K562 (cell line): ENCODE results near the gene BICD1. TPM values are rescaled to one million over a fixed set of nuclear protein-coding genes. Genes with fewer than 3 reads are reported as not detected.

Experiments used
- ATAC-seq: fragments of 200-7000 bp; cut with Tn5 transposase; 3 replicates; pipeline ENCODE4 v1.9.1; 2020; ENCODE audit warnings: moderate library complexity
- BruUV-seq: library from RNA; stranded (reverse); fragments of 400-500 nt; replicated peaks from 2 replicates; lab custom pipeline; 2021; lab: Mats Ljungman, UMichigan
- CTCF ChIA-PET: fragments of 300-600 bp; formaldehyde crosslinking; extraction: SDS; loops from one replicate; lab custom pipeline; 2021; ENCODE audit warnings: low intra/inter-chr PET ratio; lab: Yijun Ruan, JAX
- POLR2A ChIA-PET: fragments of 300-600, 350-650 bp; sonication (Branson Sonifier 250); formaldehyde crosslinking; extraction: SDS; loops from one replicate; lab custom pipeline; 2021; ENCODE audit warnings: antibody characterized with exemption, inconsistent platforms; lab: Yijun Ruan, JAX
- DNase-seq, 4 experiments: peaks; one replicate each; pipeline versions ENCODE4 v3.0.0 to v3.0.0-alpha.2; 2011 to 2018; ENCODE audit warnings: low spot score in 3 of 4, mixed read lengths in 3 of 4; ENCODE audit errors: extremely low read depth in 1 of 4
- FAIRE-seq: peaks from 2 replicates; lab custom pipeline; 2011; peaks lifted over from hg19 to GRCh38; lab: Jason Lieb, UNC
- H2AFZ ChIP-seq: 2 replicates; pipeline ENCODE4 v1.6.0; 2011; ENCODE audit warnings: low read depth, low read length, control low read depth, inconsistent platforms
- H3K27ac ChIP-seq: fragments of 200-600 bp; 3 replicates; pipeline ENCODE4 v1.8.0; 2011; ENCODE audit warnings: low read depth, mild to moderate bottlenecking, control low read depth, inconsistent platforms, low read length, moderate library complexity, mixed read lengths; ENCODE audit errors: extremely low read depth
- H3K27me3 ChIP-seq, 2 experiments: fragments of 300-600 bp in 1 of 2; 2 replicates in 1 of 2; 3 replicates in 1 of 2; pipeline versions ENCODE4 v1.6.0 to v1.8.0; 2011; ENCODE audit warnings: inconsistent platforms in 2 of 2, low read length in 2 of 2, mild to moderate bottlenecking in 1 of 2, mixed read lengths in 1 of 2, moderate library complexity in 1 of 2; ENCODE audit not compliant: control insufficient read depth in 2 of 2, insufficient read depth in 2 of 2
- H3K36me3 ChIP-seq: fragments of 300-600 bp; 3 replicates; pipeline ENCODE4 v1.8.0; 2011; ENCODE audit warnings: mild to moderate bottlenecking, low read length, inconsistent platforms; ENCODE audit not compliant: control insufficient read depth, insufficient read depth
- H3K4me1 ChIP-seq, 2 experiments: fragments of 200-600 bp in 1 of 2; replicated peaks in 1 of 2; 2 replicates in 1 of 2; 3 replicates in 1 of 2; pipeline versions ENCODE4 v1.5.1 to v1.8.0; 2011; ENCODE audit warnings: inconsistent platforms in 2 of 2, low read length in 2 of 2, mild to moderate bottlenecking in 1 of 2, mixed read lengths in 1 of 2, moderate library complexity in 1 of 2; ENCODE audit not compliant: control insufficient read depth in 2 of 2, insufficient read depth in 2 of 2
- H3K4me2 ChIP-seq: 2 replicates; pipeline ENCODE4 v1.6.1; 2011; ENCODE audit warnings: low read length, control low read depth, inconsistent platforms, mixed read lengths; ENCODE audit not compliant: insufficient read depth
- H3K4me3 ChIP-seq: fragments of 200-600 bp; sonication (generic), shearing (Covaris generic); 2 replicates; pipeline ENCODE4 v1.5.1; 2016; ENCODE audit warnings: control low read depth, inconsistent platforms
- H3K79me2 ChIP-seq: fragments of 200-600 bp; 3 replicates; pipeline ENCODE4 v1.8.0; 2011; ENCODE audit warnings: low read length, inconsistent platforms; ENCODE audit not compliant: control insufficient read depth, insufficient read depth
- H3K9ac ChIP-seq, 2 experiments: 2 replicates each; pipeline versions ENCODE4 v1.6.0 to v1.6.1; 2011; ENCODE audit warnings: low read depth in 2 of 2, low read length in 2 of 2, control low read depth in 1 of 2, inconsistent platforms in 1 of 2, mild to moderate bottlenecking in 1 of 2, mixed read lengths in 1 of 2; ENCODE audit not compliant: insufficient read depth in 1 of 2
- H3K9me1 ChIP-seq: one replicate; pipeline ENCODE4 v1.6.0; 2011; ENCODE audit warnings: inconsistent platforms, mild to moderate bottlenecking, low read length, moderate library complexity; ENCODE audit not compliant: control insufficient read depth, insufficient read depth
- H3K9me3 ChIP-seq: replicated peaks from 2 replicates; pipeline ENCODE4 v1.5.1; 2011; ENCODE audit warnings: low read depth, low read length, inconsistent platforms; ENCODE audit not compliant: control insufficient read depth, insufficient read depth
- H4K20me1 ChIP-seq: replicated peaks from 2 replicates; pipeline ENCODE4 v1.6.1; 2011; ENCODE audit warnings: low read length, inconsistent platforms, mixed read lengths; ENCODE audit not compliant: control insufficient read depth, insufficient read depth
- C11orf30 ChIP-seq: fragments of 450-650 bp; IDR thresholded peaks from 2 replicates; pipeline ENCODE4 v1.6.1; 2016; ENCODE audit warnings: low read depth, mild to moderate bottlenecking
- ELF4 ChIP-seq: fragments of 450-650 bp; formaldehyde crosslinking; IDR thresholded peaks from 2 replicates; pipeline ENCODE4 v1.4.0; 2022; ENCODE audit warnings: missing genetic modification characterization
- LEF1 ChIP-seq: fragments of 450-650 bp; IDR thresholded peaks from 2 replicates; pipeline ENCODE4 v1.6.1; 2016; ENCODE audit warnings: mild to moderate bottlenecking
- NFIX ChIP-seq: fragments of 250-450 bp; sonication (Bioruptor Pico); IDR thresholded peaks from 2 replicates; pipeline ENCODE4 v1.4.0; 2020; ENCODE audit warnings: low read depth, mild to moderate bottlenecking, moderate library complexity
- SAFB2 ChIP-seq: fragments of 200-400 bp; formaldehyde crosslinking; IDR thresholded peaks from 2 replicates; pipeline ENCODE4 v1.6.1; 2018; ENCODE audit warnings: borderline replicate concordance, low read length, low read depth, moderate library complexity; ENCODE audit not compliant: severe bottlenecking
- ZNF253 ChIP-seq: fragments of 250-450 bp; sonication (Bioruptor Pico); conservative IDR thresholded peaks from 2 replicates; pipeline ENCODE4 v1.6.1; 2021; ENCODE audit warnings: mild to moderate bottlenecking
- WGBS: fragments of 100-300 bp; shearing (Covaris generic); methylation state at CpG from one replicate; pipeline ENCODE4 v1.1.6; 2016; ENCODE audit warnings: low coverage, mixed read lengths; ENCODE audit not compliant: insufficient coverage; ENCODE audit errors: missing lambda C conversion rate; 5-methylcytosine and 5-hydroxymethylcytosine counted together
- in situ Hi-C: fragments of 300-500 bp; cut with MboI; formaldehyde crosslinking; loops from 4 replicates; pipeline ENCODE4 v1.15.0; 2018; ENCODE audit warnings: inconsistent platforms, mixed read lengths
- intact Hi-C: fragments of 100-400 bp; cut with micrococcal nuclease; formaldehyde crosslinking; loops from 2 replicates; pipeline ENCODE4 v1.14.2; 2022
- polyA plus RNA-seq, 8 experiments: library from polyadenylated mRNA; depleted of rRNA in 4 of 8; stranded (reverse) in 5 of 8; unstranded in 3 of 8; fragments of >200 nt; fragmentation: Nextera tagmentation in 2 of 8; fragmentation: Illumina TruSeq in 1 of 8; extraction: Ambion mirVana in 2 of 8; extraction: Trizol in 1 of 8; gene quantifications; 2 replicates each; pipeline versions ENCODE4 v1.2.1 to v1.2.3, GENCODE V29; 2011 to 2014; ENCODE audit warnings: inconsistent platforms in 1 of 8, missing spikeins in 1 of 8
- total RNA-seq, 7 experiments: library from RNA; depleted of rRNA in 6 of 7; stranded (reverse); fragments of >200 nt in 6 of 7; fragmentation: Illumina TruSeq in 2 of 7; extraction: Trizol in 2 of 7; gene quantifications; 2 replicates each; pipeline versions ENCODE4 v1.2.1 to v1.2.3, GENCODE V29; 2011 to 2021; ENCODE audit warnings: low replicate concordance in 1 of 7
- TF ChIP-seq, protein P1 (sequence below): sonication (generic); formaldehyde crosslinking; IDR thresholded peaks from 2 replicates; pipeline ENCODE4 v1.8.0; 2022; ENCODE audit warnings: mild to moderate bottlenecking, missing genetic modification reagents

The BICD1 gene
- total and polyA plus RNA-seq, 9 of the 15 experiments (the other 6 are each of a cell fraction or from before 2014, with no cell fraction given) = 3.5 to 21.1 (median 12.5) TPM

DNA sequence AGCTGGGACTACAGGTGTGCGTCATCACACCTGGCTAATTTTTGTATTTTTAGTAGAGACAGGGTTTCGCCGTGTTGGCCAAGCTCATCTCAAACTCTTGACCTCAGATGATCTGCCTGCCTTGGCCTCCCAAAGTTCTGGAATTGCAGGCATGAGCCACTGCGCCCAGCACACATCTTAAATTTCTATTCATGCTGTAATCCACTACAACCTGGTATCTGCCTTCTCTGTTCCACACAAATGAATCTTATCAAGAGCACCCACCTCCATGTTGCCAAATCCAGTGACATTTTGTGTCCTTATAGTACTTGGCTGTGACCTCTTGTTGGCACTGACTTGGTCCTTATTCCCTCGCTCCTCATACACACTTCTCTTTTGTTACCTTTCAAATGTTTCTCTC is 5.8 kb upstream of the BICD1 start (continued):
- no peak for TF ChIP-seq SAFB2
- no peak for TF ChIP-seq ELF4 (CRISPR knock-in tag)
- no peak for TF ChIP-seq LEF1
- TF ChIP-seq, protein P1, sequence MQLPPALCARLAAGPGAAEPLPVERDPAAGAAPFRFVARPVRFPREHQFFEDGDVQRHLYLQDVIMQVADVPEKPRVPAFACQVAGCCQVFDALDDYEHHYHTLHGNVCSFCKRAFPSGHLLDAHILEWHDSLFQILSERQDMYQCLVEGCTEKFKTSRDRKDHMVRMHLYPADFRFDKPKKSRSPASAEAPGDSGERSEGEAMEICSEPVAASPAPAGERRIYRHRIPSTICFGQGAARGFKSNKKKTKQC = no peak

- no peak overlapping the region for H2AFZ ChIP-seq
- no peaks in the 10 kb centered on the region for H3K9me3 ChIP-seq
- H3K9me1 ChIP-seq = no peaks in the 10 kb centered on the region
- in situ Hi-C loops = no loop called here
- 67% methylated on average over 3 of the region's 3 CpGs for WGBS
- H3K4me2 ChIP-seq = no peak overlapping the region
- no peak for FAIRE-seq
- POLR2A ChIA-PET = interaction anchor here (0.8 to 1.2 kb wide), 3 partner anchors 10 to 17 kb away, joined by 3 to 6 read pairs (median 4); no protein-coding TSS in a partner anchor
- no peak for DNase-seq
- H4K20me1 ChIP-seq = no peaks in the 10 kb centered on the region
- no peak overlapping the region for H3K4me3 ChIP-seq
- H3K9ac ChIP-seq = no peak overlapping the region
- CTCF ChIA-PET = no interaction called here
- H3K36me3 ChIP-seq = no peaks in the 10 kb centered on the region
- intact Hi-C loops = no loop called here
- H3K27ac ChIP-seq = no peak overlapping the region
- no peak for ATAC-seq
- BruUV-seq = no TSS peak
- TF ChIP-seq ZNF253 (CRISPR knock-in tag) (no peak), C11orf30 (no peak), NFIX (CRISPR knock-in tag) (no peak)
- no peaks in the 10 kb centered on the region for H3K27me3 ChIP-seq
- peaks cover 3% of the 10 kb centered on the region; the same call in 2 of the 3 replicates for H3K79me2 ChIP-seq
- H3K4me1 ChIP-seq = peaks cover 8 to 18% of the 10 kb centered on the region in 2 experiments; a peak in 4 of 5 replicates
These were observed 4.4 kb upstream of the BICD1 start for GRCh38 chr12:32102234-32102633.
